ENCODE measurements around the gene EFCAB5.
"Not testable (repeated sequence)": the region's sequence is repeated elsewhere in the genome, so short reads cannot be mapped to it uniquely, and the experiment has no call there.

The EFCAB5 gene

GRCh38 chr17:29929006-29929532 lies 12.4 kb upstream of the EFCAB5 start:
- Mint-ChIP-seq H3K4me3 (no peak overlapping the region), H3K9me3 (no peaks in the 10 kb centered on the region), H3K27ac (no peak overlapping the region), H3K27me3 (no peaks in the 10 kb centered on the region), H3K36me3 (ENCODE audit: low read depth) (peaks cover 19% of the 10 kb centered on the region), H3K4me1 (ENCODE audit: low read depth) (peaks cover 33% of the 10 kb centered on the region)
- DNase-seq, result no peak

- Mint-ChIP-seq H3K4me1 (ENCODE audit: low read depth) (peaks cover 30% of the 10 kb centered on the region), H3K9me3 (no peaks in the 10 kb centered on the region), H3K4me3 (no peak within 1 kb of the TSS), H3K27me3 (no peaks in the 10 kb centered on the region), H3K36me3 (ENCODE audit: low read depth) (peaks cover 19% of the 10 kb centered on the region), H3K27ac (no peak within 1 kb of the TSS)
- DNase-seq, result peak; percentile 91
Measured at GRCh38 chr17:29929533-29930408, 11.7 kb upstream of the EFCAB5 start, which contains the start of gene SSH2. TSS of gene SSH2 (minus strand) at chr17:29930228. CDS start at chr17:29930000, 228 bp downstream.

- H3K27me3 Mint-ChIP-seq, result no peaks in the 10 kb centered on the region
- peaks cover 27% of the 10 kb centered on the region for H3K4me1 Mint-ChIP-seq (ENCODE audit: low read depth)
- no peak overlapping the region for H3K4me3 Mint-ChIP-seq
- no peak overlapping the region for H3K27ac Mint-ChIP-seq
- DNase-seq, result no peak
- H3K9me3 Mint-ChIP-seq, result no peaks in the 10 kb centered on the region
- peaks cover 17% of the 10 kb centered on the region for H3K36me3 Mint-ChIP-seq (ENCODE audit: low read depth)
Measured at GRCh38 chr17:29930409-29931010, 10.9 kb upstream of the EFCAB5 start.

- Mint-ChIP-seq H3K27me3 (no peaks in the 10 kb centered on the region), H3K36me3 (ENCODE audit: low read depth) (peaks cover 17% of the 10 kb centered on the region), H3K9me3 (no peaks in the 10 kb centered on the region)
Measured at GRCh38 chr17:29931231-29931932, 10.1 kb upstream of the EFCAB5 start.

GRCh38 chr17:29933379-29933778 lies 8.1 kb upstream of the EFCAB5 start:
- Mint-ChIP-seq H3K27ac (no peak overlapping the region), H3K27me3 (no peaks in the 10 kb centered on the region), H3K4me3 (no peak overlapping the region), H3K9me3 (no peaks in the 10 kb centered on the region), H3K4me1 (ENCODE audit: low read depth) (peaks cover 8% of the 10 kb centered on the region), H3K36me3 (ENCODE audit: low read depth) (peaks cover 12% of the 10 kb centered on the region)
- no peak for DNase-seq

More at GRCh38 chr17:29931231-29931932, 10.1 kb upstream of the EFCAB5 start:
- no peak overlapping the region for H3K27ac Mint-ChIP-seq
- H3K4me3 Mint-ChIP-seq, result no peak overlapping the region
- DNase-seq, result peak; percentile 68
- H3K4me1 Mint-ChIP-seq (ENCODE audit: low read depth), result peaks cover 24% of the 10 kb centered on the region

- not testable (repeated sequence) for H3K27ac Mint-ChIP-seq; H3K4me1 Mint-ChIP-seq (ENCODE audit: low read depth); H3K4me3 Mint-ChIP-seq; H3K36me3 Mint-ChIP-seq (ENCODE audit: low read depth); H3K9me3 Mint-ChIP-seq; DNase-seq; H3K27me3 Mint-ChIP-seq
Measured at GRCh38 chr17:29935909-29936308, 5.5 kb upstream of the EFCAB5 start.

GRCh38 chr17:29936724-29937123 lies 4.7 kb upstream of the EFCAB5 start:
- Mint-ChIP-seq H3K36me3 (ENCODE audit: low read depth) (no peaks in the 10 kb centered on the region), H3K4me3 (no peak overlapping the region), H3K9me3 (no peaks in the 10 kb centered on the region), H3K4me1 (ENCODE audit: low read depth) (peaks cover 6% of the 10 kb centered on the region), H3K27me3 (no peaks in the 10 kb centered on the region), H3K27ac (no peak overlapping the region)
- no peak for DNase-seq

GRCh38 chr17:29945281-29945680 lies 3.8 kb downstream of the EFCAB5 start:
- Mint-ChIP-seq H3K4me3 (no peak overlapping the region), H3K27ac (no peak overlapping the region), H3K36me3 (ENCODE audit: low read depth) (no peaks in the 10 kb centered on the region), H3K27me3 (no peaks in the 10 kb centered on the region), H3K4me1 (ENCODE audit: low read depth) (no peaks in the 10 kb centered on the region), H3K9me3 (no peaks in the 10 kb centered on the region)
- no peak for DNase-seq

GRCh38 chr17:29948448-29949215 lies 7.2 kb downstream of the EFCAB5 start:
- no peak overlapping the region for H3K4me3 Mint-ChIP-seq
- no peak overlapping the region for H3K27ac Mint-ChIP-seq
- H3K9me3 Mint-ChIP-seq, result peaks cover 4% of the 10 kb centered on the region
- no peaks in the 10 kb centered on the region for H3K27me3 Mint-ChIP-seq
- DNase-seq, result no peak
- H3K4me1 Mint-ChIP-seq (ENCODE audit: low read depth), result no peaks in the 10 kb centered on the region
- no peaks in the 10 kb centered on the region for H3K36me3 Mint-ChIP-seq (ENCODE audit: low read depth)

GRCh38 chr17:29949696-29950095 lies 8.3 kb downstream of the EFCAB5 start:
- DNase-seq, result no peak
- no peaks in the 10 kb centered on the region for H3K27me3 Mint-ChIP-seq
- H3K9me3 Mint-ChIP-seq, result peaks cover 9% of the 10 kb centered on the region
- H3K27ac Mint-ChIP-seq, result no peak overlapping the region
- peaks cover 1% of the 10 kb centered on the region for H3K36me3 Mint-ChIP-seq (ENCODE audit: low read depth)
- H3K4me3 Mint-ChIP-seq, result no peak overlapping the region
- H3K4me1 Mint-ChIP-seq (ENCODE audit: low read depth), result no peaks in the 10 kb centered on the region

GRCh38 chr17:29954405-29954804 lies 13.0 kb downstream of the EFCAB5 start:
- Mint-ChIP-seq H3K27me3 (no peaks in the 10 kb centered on the region), H3K9me3 (peaks cover 15% of the 10 kb centered on the region), H3K27ac (no peak overlapping the region), H3K36me3 (ENCODE audit: low read depth) (peaks cover 1% of the 10 kb centered on the region), H3K4me3 (no peak overlapping the region), H3K4me1 (ENCODE audit: low read depth) (no peaks in the 10 kb centered on the region)
- DNase-seq, result no peak

- DNase-seq, result no peak
Measured at GRCh38 chr17:29956225-29956624, 14.8 kb downstream of the EFCAB5 start.

GRCh38 chr17:29957488-29957887 lies 16.1 kb downstream of the EFCAB5 start:
- not testable (repeated sequence) for H3K4me1 Mint-ChIP-seq (ENCODE audit: low read depth); H3K27me3 Mint-ChIP-seq; H3K4me3 Mint-ChIP-seq; DNase-seq; H3K27ac Mint-ChIP-seq; H3K36me3 Mint-ChIP-seq (ENCODE audit: low read depth)
- peaks cover 15% of the 10 kb centered on the region for H3K9me3 Mint-ChIP-seq

More at GRCh38 chr17:29956225-29956624, 14.8 kb downstream of the EFCAB5 start:
- no peak overlapping the region for H3K27ac Mint-ChIP-seq
- no peak overlapping the region for H3K4me3 Mint-ChIP-seq
- H3K9me3 Mint-ChIP-seq, result peaks cover 15% of the 10 kb centered on the region
- no peaks in the 10 kb centered on the region for H3K4me1 Mint-ChIP-seq (ENCODE audit: low read depth)
- no peaks in the 10 kb centered on the region for H3K27me3 Mint-ChIP-seq
- peaks cover 1% of the 10 kb centered on the region for H3K36me3 Mint-ChIP-seq (ENCODE audit: low read depth)
